Liver (tissue), 9 donors: ENCODE results near the gene QSOX1. TPM values are rescaled to one million over a fixed set of nuclear protein-coding genes. Genes with fewer than 3 reads are reported as not detected.

Source experiments
- DNase-seq: peaks from one replicate; pipeline ENCODE4 v3.0.0-alpha.2; 2017; ENCODE audit warnings: low spot score
- H3K27ac ChIP-seq, 2 donors: one replicate each; pipeline ENCODE4 v1.7.0; 2013; ENCODE audit warnings: inconsistent platforms in 2 of 2, low read length in 2 of 2, control low read depth in 1 of 2, low read depth in 1 of 2, mild to moderate bottlenecking in 1 of 2
- H3K27me3 ChIP-seq, 4 donors: one replicate each; pipeline versions ENCODE4 v1.6.1 to v1.7.0; 2013; ENCODE audit warnings: low read length in 3 of 4, inconsistent platforms in 1 of 4, mild to moderate bottlenecking in 1 of 4, moderate library complexity in 1 of 4; ENCODE audit not compliant: control insufficient read depth in 4 of 4, insufficient read depth in 4 of 4
- H3K36me3 ChIP-seq, 4 donors: one replicate each; pipeline versions ENCODE4 v1.6.1 to v1.7.0; 2013; ENCODE audit warnings: low read length in 3 of 4, mild to moderate bottlenecking in 3 of 4, low read depth in 1 of 4, moderate library complexity in 1 of 4; ENCODE audit not compliant: control insufficient read depth in 4 of 4, insufficient read depth in 3 of 4
- H3K4me1 ChIP-seq, 4 donors: one replicate each; pipeline versions ENCODE4 v1.6.1 to v1.7.0; 2013; ENCODE audit warnings: low read length in 3 of 4, mild to moderate bottlenecking in 3 of 4, moderate library complexity in 1 of 4; ENCODE audit not compliant: control insufficient read depth in 4 of 4, insufficient read depth in 4 of 4
- H3K4me3 ChIP-seq, 3 donors: one replicate each; pipeline versions ENCODE4 v1.6.1 to v1.7.0; 2013; ENCODE audit warnings: low read length in 3 of 3, control low read depth in 1 of 3, low read depth in 1 of 3, mild to moderate bottlenecking in 1 of 3
- H3K9ac ChIP-seq, 2 donors: one replicate each; pipeline ENCODE4 v1.7.0; 2013; ENCODE audit warnings: low read length in 2 of 2, mild to moderate bottlenecking in 2 of 2, moderate library complexity in 2 of 2, control low read depth in 1 of 2, low read depth in 1 of 2
- H3K9me3 ChIP-seq, 4 donors: one replicate each; pipeline versions ENCODE4 v1.6.1 to v1.7.0; 2013; ENCODE audit warnings: low read length in 3 of 4; ENCODE audit not compliant: control insufficient read depth in 4 of 4
- ATF3 ChIP-seq: IDR thresholded peaks from 2 replicates; pipeline ENCODE4 v1.6.1; 2016; ENCODE audit warnings: antibody characterized with exemption
- CTCF ChIP-seq: fragments of 150-350 bp; IDR thresholded peaks from 2 replicates; pipeline ENCODE4 v1.5.1; 2017; ENCODE audit warnings: improper control_type of control experiment, low read depth, low read length; ENCODE audit not compliant: missing input control
- EGR1 ChIP-seq, 2 donors: IDR thresholded peaks; 2 replicates each; pipeline ENCODE4 v1.6.1; 2016 to 2018; ENCODE audit warnings: antibody characterized with exemption in 2 of 2, low read depth in 2 of 2
- FOXA1 ChIP-seq: IDR thresholded peaks from 2 replicates; pipeline ENCODE4 v1.6.1; 2016; ENCODE audit warnings: antibody characterized with exemption
- FOXA2 ChIP-seq: IDR thresholded peaks from 2 replicates; pipeline ENCODE4 v1.6.1; 2016; ENCODE audit warnings: antibody characterized with exemption
- GABPA ChIP-seq, 2 donors: IDR thresholded peaks in 1 of 2; conservative IDR thresholded peaks in 1 of 2; 2 replicates each; pipeline ENCODE4 v1.6.1; 2016; ENCODE audit warnings: antibody characterized with exemption in 2 of 2, mild to moderate bottlenecking in 1 of 2, moderate library complexity in 1 of 2
- HNF4A ChIP-seq, 2 donors: conservative IDR thresholded peaks; 2 replicates each; pipeline ENCODE4 v1.6.1; 2016; ENCODE audit warnings: antibody characterized with exemption in 2 of 2, mild to moderate bottlenecking in 2 of 2
- MAX ChIP-seq: IDR thresholded peaks from 2 replicates; pipeline ENCODE4 v1.6.1; 2016; ENCODE audit warnings: antibody characterized with exemption
- NR2F2 ChIP-seq: IDR thresholded peaks from 2 replicates; pipeline ENCODE4 v1.6.1; 2016; ENCODE audit warnings: antibody characterized with exemption
- RAD21 ChIP-seq, 2 donors: IDR thresholded peaks; 2 replicates each; pipeline ENCODE4 v1.6.1; 2016; ENCODE audit warnings: antibody characterized with exemption in 2 of 2, mild to moderate bottlenecking in 2 of 2
- REST ChIP-seq: IDR thresholded peaks from 2 replicates; pipeline ENCODE4 v1.6.1; 2016; ENCODE audit warnings: antibody characterized with exemption, mild to moderate bottlenecking
- RXRA ChIP-seq, 2 donors: IDR thresholded peaks; 2 replicates each; pipeline ENCODE4 v1.6.1; 2017 to 2018; ENCODE audit warnings: antibody characterized with exemption in 2 of 2, mild to moderate bottlenecking in 1 of 2
- SP1 ChIP-seq: IDR thresholded peaks from 2 replicates; pipeline ENCODE4 v1.6.1; 2018; ENCODE audit warnings: antibody characterized with exemption, mild to moderate bottlenecking
- TAF1 ChIP-seq: conservative IDR thresholded peaks from 2 replicates; pipeline ENCODE4 v1.6.1; 2016; ENCODE audit warnings: antibody characterized with exemption, mild to moderate bottlenecking
- ZBTB33 ChIP-seq: IDR thresholded peaks from 2 replicates; pipeline ENCODE4 v1.6.1; 2016; ENCODE audit warnings: antibody characterized with exemption
- WGBS: extraction: QIAGEN DNeasy Blood & Tissue Kit; methylation state at CpG from one replicate; pipeline ENCODE4 v1.1.7; 2013; 5-methylcytosine and 5-hydroxymethylcytosine counted together
- polyA plus RNA-seq, 2 donors: library from polyadenylated mRNA; stranded (reverse) in 1 of 2; unstranded in 1 of 2; fragments of 200-250 nt in 1 of 2; fragments of >200 nt in 1 of 2; fragmentation: Nextera tagmentation in 1 of 2; extraction: Ambion mirVana in 1 of 2; gene quantifications; one replicate each; pipeline versions ENCODE4 v1.2.1 to v1.2.3, GENCODE V29; 2013 to 2015
- total RNA-seq, 2 donors: library from RNA; depleted of rRNA; stranded (reverse); fragments of >200 nt; gene quantifications; one replicate each; pipeline ENCODE4 v1.2.3, GENCODE V29; 2014
- donor health status: healthy.
- donor health status: healthy.
- donor health status: healthy.
- donor health status: healthy.
- donor health status: healthy.

QSOX1 gene
- total and polyA plus RNA-seq, 4 donors: 14.3 to 49.2 (median 38.1) TPM

- Histone ChIP-seq H3K4me3 (no peak overlapping the region), H3K27ac (no peak overlapping the region), H3K27me3 (peaks cover 0 to 2% (median 0%) of the 10 kb centered on the region in 4 donors), H3K36me3 (no peaks in the 10 kb centered on the region), H3K4me1 (no peaks in the 10 kb centered on the region), H3K9ac (no peak overlapping the region), H3K9me3 (no peaks in the 10 kb centered on the region)
- WGBS: 77% methylated on average over 4 of the region's 4 CpGs
- DNase-seq: no peak
- peak in 1 of 2 donors; percentile 40 for TF ChIP-seq HNF4A (conservative IDR thresholded peaks at IDR 0.05)
- TF ChIP-seq FOXA2: no peak
Observed at GRCh38 chr1:180247580-180247979, 92.9 kb downstream of the QSOX1 start.

- no peaks in the 10 kb centered on the region for H3K4me1 ChIP-seq
- H3K9ac ChIP-seq: no peak overlapping the region
- H3K36me3 ChIP-seq: no peaks in the 10 kb centered on the region
- TF ChIP-seq RXRA (IDR thresholded peaks at IDR 0.05) (no peak), HNF4A (conservative IDR thresholded peaks at IDR 0.05) (no peak), ATF3 (no peak), TAF1 (no peak), RAD21 (IDR thresholded peaks at IDR 0.05) (no peak), FOXA1 (no peak), REST (no peak), SP1 (no peak), NR2F2 (no peak), FOXA2 (no peak), EGR1 (IDR thresholded peaks at IDR 0.05; ENCODE audit: low read depth in 2 of 2) (no peak), MAX (no peak), GABPA (IDR thresholded peaks at IDR 0.05 in 1 of 2, conservative IDR thresholded peaks at IDR 0.05 in 1 of 2) (no peak), ZBTB33 (no peak), CTCF (no peak)
- no peak for DNase-seq
- no peak overlapping the region for H3K27ac ChIP-seq
- no peaks in the 10 kb centered on the region for H3K9me3 ChIP-seq
- H3K4me3 ChIP-seq: no peak overlapping the region
- 98% methylated on average over 7 of the region's 7 CpGs for WGBS
- H3K27me3 ChIP-seq: no peaks in the 10 kb centered on the region
Observed at GRCh38 chr1:180248176-180248575, 93.5 kb downstream of the QSOX1 start.
